HG02981 (cell line): ENCODE data around the gene SNN.

Source experiments
- ATAC-seq: cut with Tn5 transposase; IDR thresholded peaks from one replicate; pipeline ENCODE4 v1.9.1; 2021; ENCODE audit warnings: mild to moderate bottlenecking, moderate library complexity; ENCODE audit not compliant: unreplicated experiment

SNN gene

DNA sequence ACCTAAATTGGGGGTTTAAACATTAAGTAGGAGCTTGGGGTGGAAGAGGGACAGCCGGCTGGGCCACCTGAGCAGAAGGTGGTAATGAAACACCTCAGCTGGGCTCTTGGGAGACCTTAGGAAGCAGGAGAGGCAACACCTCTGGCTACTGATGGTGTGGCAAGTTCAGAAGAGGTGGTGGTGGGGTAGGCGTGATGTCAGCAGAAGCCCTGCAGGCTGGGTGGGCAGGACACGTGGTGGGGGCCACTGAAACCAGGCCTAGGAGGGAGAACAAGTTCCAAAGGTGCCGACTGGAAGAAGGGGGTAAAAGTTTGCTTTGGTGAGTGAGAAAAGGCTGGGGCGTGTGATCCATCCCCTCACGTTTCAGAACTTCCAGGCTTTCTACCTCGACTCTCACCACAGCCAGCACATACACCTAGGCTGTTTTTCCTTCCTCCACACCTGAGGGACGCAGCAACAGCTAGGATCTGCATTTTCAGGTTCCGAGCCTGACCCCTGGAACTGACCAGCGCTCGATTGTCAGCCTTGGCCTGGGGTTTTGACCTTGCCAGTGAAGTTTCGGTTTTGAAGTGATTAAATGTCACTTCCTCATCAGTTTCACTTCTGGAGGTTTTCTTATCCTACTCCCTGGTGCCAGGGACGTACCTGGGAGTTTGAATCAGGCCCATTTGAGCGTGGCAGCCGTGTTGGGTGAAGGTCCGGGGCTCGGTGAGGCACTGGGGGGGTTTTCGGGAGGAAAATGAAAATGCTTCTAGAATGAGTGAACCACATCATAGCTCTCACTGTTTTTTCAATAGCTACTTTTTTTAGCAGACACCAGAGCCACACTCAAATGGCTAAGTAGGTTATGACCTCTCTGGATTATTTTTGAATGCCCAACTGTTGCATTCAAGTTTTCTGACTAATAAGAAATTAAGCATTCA is 10.0 kb downstream of the SNN start:
- no peak for ATAC-seq

DNA sequence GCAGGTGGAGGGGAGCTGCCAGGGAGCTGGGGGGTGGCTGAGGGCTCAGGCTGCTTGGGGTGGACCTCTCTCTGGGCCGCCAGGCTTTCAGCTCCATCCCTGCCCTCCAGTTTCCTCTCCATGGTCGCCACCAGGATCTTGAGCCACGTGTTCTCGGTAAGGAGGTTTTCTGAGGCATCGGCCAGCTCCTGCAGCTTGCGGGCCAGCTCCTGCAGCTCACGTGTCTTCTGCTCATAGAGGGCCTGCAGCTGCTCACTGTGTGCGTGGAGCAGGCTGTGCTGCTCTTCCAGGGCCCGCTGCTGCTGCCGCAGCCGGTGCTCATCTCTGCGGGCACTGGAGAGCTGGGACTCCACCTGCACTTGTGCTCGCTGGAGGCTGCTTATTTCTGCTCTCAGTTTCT is 11.0 kb downstream of the SNN start:
- no peak for ATAC-seq

DNA sequence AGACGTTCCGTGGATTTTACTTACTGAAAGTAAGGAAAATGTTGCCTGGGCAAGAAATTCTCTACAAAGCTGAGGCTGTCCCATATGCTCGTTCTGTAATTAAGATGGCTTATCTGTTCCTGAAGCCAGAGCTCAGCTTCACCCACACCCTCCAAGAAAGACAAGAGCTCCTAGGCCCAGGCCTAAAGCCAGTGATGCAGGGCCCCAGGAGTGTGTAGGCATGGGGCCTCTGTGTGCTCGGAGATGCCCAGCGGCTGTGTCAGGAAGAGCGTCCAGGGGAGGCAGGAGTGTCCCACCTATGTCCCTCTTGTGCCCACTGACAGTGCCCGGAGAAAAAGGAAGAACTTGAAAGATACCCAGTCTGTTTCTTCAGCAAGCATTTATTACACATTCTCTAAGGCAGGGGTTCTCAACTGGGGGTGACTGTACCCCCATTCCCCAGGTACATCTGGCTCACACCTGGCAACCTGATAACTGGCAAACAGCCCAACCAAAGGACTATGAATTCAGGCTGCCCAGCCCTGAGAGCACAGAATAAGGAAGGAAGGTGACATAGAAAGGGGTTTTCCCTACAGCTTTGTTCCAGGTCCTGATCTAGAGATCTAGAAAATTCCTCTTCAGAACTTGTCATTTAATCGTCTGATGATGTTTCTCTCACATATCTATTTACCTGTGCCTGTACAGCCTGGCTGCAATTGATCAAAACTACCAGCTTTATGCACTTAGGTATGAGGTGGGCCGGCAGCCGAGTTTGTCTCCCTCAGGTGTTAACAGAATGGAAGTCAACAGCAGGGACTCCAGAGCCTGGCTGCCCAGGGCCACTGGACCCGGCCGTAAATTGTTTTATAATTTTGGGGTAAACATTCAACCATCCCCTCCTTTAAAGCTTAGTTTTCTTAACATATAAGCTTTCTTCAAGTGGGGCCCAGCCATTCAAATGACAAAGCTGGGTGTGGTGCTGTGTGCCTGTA is 12.0 kb downstream of the SNN start:
- ATAC-seq, result no peak

DNA sequence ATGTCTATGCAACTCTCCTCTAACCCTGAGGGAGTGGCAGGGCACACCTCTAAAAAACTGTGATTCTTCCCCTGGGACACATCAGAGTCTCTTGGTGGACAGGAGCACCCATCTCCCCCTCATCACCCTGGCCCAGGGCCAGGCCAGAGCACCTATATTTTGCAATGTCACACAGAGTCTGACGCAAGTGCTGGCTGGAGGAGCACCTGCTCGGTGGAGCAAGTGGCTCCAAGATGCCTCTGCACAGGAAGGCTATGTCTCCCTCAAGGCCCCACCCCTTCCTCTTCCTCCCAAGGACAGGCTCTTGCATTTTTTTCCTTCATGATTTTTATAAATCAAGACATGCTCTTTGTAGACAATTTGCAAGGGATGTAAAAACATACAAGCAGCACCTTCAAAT is 13.3 kb downstream of the SNN start:
- peak; percentile 26 for ATAC-seq

DNA sequence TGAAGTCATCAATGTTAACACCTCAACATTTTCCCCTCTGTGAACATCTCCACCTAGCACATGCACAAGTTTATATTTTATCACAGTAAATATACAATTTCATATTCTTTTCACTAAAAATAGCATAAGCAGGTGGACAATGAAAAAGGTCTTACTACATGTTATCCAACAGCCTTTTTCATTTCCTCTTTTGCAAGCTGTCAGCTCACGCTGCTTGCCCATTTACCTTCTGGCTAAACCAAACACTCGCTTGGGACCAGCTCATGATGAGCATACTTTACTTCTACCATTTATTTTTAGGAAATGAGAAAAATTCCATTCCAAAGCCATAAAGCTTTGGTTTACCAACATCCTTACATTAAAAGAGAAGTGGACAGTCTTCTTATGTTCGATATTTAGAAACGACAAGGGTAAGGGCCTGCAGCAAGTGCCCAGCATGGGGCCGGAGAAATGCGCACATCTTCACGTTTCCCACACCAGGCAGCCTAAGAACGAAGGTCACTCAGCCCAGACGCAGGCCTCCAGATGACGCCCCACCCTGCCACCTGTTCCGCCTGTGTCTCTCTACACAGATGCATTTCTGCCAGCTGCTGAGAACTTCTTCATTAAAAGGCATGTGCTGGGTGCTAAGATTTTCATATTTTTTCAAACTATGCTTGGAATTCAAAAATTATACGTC is 13.9 kb downstream of the SNN start:
- peak; percentile 46 for ATAC-seq

DNA sequence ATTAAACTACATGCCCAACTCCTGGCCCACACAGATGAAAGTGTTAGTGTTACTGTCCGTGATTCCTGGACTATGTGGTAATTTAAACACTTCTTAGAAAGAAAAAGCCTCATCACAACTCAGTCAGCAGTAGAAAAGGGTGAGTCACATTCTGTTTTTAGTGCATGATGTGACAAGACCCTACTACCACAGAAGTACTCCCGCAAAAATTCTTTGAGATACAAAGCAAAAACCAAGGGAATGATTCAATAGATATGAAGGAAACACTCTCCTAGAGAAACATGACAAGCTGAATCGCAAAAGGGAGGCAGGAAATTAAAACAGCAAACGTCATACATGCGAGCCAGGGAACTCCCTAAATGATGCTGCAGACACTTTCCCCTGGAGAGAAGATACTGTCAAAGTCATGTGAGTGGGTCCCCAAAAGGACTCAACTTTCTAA is 14.4 kb downstream of the SNN start:
- ATAC-seq, result peak; percentile 16

DNA sequence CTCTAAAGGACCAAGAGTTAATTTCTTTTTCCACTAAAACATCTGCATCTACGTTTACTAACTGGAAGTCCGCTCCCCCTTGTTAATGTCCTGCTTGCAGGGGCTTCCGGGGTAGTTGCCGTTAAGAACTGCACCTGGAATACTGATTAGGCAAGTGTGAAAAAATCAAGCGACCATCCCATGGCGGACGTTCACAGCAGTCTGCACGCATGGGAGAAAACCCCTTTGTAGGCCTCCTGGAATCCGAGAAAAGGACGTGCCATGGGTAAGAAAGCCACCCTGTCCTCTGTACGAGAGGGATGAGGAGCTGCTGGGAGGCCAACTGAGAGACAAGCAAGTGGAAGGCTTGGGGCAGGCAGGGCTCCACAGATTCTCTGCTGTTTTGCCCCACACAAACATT is 14.9 kb downstream of the SNN start:
- ATAC-seq, result no peak

DNA sequence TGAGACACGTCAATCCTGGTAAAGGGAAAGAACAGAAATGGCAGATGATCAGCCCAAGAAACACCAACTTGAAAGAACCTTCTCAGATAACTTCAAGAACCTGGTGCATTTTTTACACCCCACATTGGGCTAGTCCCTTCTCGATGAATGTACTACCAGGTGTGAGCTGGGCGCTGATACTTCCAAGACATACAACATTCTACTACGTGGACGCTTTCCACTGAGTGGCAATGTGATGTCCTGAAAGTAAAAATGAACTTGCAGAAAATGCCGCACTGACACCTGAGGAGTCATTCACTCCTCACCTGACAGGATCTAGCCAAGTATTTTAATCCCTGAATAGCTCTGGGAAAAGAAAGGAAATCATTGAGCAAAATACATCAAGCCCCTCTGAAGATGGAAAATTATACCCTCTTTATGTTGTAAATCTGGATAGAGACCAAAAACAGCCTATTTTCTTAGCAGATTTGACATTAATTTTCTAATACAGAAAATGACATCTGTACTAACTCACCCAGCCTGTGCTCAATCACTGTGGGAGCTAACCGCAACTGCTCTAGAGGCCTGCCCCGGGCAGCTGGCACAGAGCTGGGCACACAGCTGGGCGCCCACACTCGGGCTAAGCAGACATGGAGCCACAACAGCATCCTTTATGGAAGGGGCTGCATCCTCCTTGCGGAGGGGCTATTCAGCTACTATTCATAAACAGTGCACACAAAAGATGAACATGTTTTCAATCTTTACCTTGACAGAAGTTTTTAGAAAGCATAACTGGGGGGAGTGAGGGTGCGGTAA is 16.2 kb downstream of the SNN start:
- ATAC-seq, result no peak

DNA sequence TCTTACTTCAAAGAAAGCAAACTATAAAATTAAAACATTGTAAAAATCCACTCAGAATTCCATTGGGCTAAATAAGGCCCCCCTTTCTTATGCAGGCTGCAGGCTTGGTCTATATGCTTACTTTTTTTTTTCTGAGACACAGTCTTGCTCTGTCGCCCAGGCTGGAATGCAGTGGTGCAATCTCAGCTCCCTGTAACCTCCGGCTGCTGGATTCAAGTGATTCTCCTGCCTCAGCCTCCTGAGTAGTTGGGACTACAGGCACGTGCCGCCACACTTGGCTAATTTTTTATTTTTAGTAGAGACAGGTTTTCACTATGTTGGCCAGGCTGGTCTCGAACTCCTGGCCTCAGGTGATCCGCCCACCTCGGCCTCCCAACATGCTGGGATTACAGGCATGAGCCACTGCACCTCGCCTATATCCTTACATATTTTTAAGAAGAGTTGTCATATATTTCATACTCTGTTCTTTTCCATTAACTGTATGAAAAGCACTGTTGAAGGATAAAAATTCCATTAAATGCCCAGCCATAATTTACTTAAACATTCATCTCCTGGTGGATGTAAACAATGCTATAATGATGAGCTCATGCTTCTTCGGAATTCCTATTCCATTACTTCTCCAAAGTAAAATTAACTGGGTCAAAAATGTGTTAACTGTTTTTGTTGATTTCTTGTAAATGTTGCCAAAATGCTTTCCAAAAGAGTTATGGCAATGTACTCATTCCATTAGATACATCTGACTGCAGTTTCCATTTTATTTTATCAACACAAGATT is 17.8 kb downstream of the SNN start:
- no peak for ATAC-seq

DNA sequence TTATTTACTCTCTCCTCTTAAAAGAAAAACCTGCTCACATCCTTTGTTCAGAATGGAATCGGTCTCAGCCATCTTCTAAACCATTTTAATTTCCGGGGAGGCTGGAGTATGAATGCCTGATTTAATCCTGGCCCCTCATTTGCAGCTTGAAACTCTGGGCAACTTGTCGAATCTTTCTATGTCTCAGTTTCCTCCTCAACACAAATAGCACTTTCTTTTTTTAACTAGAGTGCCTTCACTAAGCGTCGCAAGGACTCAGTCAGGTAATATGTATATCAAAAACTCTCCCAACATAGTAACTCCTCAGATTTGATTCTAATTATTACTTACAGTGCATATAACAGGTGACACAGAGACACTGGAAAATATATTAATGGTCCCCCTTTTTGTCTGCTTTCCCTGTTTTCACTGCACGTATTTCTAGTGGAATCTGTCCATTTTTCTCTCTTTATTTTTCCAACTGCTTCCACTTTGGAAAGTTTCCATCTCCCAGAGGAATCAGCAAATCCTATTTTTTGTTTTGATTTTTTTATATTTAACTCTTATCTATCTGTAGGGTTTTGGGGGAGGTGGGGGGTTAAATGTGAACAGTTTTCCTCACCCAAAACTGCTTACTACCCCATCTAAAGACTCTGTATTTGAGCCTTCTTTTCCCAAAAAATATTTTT is 18.6 kb downstream of the SNN start:
- ATAC-seq, result no peak

DNA sequence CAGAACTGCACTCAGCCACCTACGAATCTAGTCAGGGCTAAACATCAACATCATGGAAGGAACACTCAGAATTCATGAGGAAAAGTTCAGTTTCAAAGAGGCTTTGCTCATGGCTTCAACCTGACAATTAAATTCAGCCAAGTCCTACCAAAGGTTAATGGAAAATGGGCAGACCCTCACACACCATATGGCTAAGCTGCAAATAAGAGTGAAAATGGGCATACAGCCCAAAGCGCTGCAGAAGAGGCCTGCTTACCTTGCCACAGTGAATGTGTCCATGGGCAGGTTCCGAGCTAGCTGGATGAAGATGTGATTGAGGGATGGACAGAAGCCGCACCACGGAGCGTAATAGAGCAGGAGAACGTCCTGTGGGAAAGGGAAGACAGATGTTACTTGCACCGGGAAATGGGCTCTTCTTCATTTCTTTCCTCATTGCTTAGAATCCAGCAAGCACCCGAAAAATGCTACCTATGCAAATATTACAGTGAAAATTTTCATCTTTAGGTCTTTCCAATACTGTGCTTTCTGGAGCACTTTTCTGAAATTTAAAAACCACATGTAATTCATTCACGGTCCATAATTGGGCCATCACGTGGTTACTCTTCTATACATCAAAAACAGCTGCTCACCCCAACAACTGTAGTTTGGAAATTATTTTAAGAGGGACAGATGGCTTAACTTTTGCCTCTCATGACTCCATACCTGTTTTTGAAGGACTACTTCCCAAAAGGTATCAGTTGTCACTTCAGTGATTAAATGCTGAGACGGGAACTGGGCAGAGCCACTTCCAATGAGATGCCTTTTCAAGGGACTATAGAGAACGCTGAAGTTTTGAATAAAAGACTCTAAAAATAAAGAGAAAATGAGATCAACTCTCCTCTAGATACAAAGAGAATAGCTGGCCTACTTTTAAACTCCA is 19.6 kb downstream of the SNN start:
- no peak for ATAC-seq

DNA sequence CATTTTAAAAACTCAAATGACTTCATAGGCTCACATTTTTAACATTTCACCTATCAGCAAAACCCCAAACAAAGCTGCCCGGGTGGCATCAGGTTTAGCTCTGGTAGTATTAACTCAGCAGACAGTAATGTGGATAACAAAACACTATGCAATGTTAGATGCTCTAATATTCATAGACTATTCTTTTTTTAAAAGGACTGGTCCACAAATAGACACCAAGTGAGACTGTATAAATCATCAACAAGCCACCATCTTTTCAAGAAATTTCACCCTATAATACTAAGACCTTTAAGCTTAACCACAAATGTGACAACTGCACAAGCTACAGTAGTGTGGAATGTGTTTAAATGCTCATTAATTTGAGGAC is 20.2 kb downstream of the SNN start:
- no peak for ATAC-seq

DNA sequence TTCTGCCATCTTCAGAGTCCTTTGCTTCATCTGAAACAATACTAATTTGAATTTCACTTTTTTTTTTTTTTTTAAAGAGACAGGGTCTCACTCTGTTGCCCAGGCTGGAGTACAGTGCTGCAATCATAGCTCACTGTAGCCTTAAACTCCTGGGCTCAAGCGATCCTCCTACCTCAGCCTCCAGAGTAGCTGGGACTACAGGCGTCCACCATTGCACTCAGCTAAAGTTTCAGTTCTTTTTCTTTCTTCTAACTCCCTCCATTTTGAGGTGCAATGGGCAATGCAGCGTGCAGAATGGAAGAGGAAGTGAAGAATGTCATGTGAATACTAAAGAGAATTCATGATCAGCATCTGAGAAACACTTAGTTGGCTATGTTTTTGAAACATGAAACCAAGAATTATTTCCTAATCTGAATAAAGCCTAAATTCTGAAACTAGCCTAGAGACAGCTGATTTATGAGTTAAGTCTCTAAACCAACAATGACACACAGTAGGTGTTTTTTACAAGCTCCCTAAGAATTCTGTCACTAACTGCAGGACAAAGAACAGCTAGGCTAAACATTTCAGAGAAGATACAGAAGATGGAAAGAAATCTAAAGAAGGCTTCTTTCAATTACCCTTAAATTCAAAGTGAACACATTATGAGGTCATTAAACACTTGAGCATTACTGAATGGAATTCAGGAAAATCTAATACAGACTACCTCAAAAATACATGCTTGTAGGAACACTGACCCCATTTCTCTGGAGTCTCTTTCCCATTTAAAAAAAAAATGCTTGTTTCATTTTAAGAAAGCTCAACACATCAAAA is 21.0 kb downstream of the SNN start:
- peak; percentile 77 for ATAC-seq

DNA sequence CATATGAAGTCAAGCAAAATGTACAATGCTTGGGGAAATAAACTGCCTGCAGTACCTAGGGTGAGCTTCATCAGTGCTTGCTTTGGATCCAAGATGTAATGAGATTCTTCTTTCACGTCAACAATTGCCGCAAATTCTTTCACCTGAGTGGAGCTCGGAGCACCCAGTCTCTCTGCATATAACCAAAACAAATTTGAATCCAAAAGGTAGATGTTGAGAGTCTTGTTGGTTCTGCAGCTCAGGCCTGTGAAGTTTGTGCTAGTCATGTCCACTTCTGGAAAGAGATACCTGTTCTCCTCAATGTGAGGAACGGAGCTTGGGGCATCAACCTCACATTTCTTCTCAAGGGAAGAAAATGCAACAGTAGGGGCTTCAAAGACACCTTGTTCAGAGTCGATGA is 23.0 kb downstream of the SNN start:
- ATAC-seq, result no peak

DNA sequence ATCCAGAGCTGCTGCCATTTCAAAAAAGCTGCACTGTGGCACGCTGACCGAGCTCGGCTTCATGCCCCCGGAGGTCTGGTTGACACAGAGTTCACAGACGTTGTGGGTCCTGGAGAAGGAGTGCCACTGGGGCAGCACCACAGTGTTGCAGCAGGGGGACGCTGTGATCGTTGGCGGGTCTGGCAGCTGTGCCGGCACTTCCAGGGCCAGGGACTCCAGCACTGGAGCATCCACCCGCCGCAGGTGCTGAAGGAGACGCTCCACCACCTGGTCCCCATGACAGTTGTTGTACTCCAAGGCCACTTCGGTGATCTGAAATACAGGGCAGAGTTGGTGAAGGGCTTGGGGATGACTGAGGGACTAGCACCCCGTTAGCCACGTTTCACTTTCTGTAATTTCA is 23.5 kb downstream of the SNN start:
- ATAC-seq, result no peak

DNA sequence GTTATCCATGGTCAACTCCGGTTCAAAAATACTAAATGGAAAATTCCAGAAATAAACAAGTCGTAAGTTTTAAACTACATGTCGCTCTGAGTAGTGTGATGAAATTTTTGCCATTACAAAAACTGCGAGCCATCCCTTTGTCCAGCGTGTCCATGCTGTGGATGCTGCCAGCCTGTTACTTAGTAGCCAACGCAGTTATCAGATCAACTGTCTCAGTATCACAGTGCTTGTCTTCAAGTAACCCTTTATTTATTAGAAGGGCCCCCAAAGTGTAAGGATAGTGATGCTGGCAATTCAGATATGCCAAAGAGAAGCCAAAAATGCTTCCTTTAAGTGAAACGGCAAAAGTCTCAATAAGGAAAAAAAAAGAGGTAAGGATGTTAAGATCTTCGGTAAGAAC is 23.9 kb downstream of the SNN start:
- no peak for ATAC-seq

DNA sequence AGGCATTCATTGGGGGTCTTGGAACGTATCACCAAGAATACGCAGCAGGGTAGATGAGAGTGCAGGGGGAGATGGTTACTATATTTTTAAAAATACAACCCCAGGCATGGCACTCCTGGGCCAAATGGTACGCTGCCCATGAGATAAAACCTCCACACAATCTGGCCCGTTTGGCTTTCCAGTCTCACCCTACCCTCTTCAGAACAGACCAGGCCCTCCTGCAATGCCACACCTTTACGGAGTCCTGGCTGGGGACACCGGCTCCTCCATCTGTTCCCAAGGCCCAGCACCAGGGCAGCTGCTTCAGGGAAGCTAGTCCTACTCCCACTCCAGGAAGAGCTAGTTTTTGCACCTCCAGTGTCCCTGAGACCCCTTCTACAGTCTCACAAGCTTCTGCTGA is 24.4 kb downstream of the SNN start:
- ATAC-seq, result no peak
